Stomach (tissue), 9 donors: ENCODE data around the gene DLG5. TPM values are rescaled to one million over a fixed set of nuclear protein-coding genes. Genes with fewer than 3 reads are reported as not detected.

Experiments
- DNase-seq, 2 donors: peaks; one replicate each; pipeline versions ENCODE4 v3.0.0 to v3.0.0-alpha.2; 2013 to 2019
- H3K27ac ChIP-seq, 5 donors: fragments of 200-600 bp in 4 of 5; sonication (generic) in 4 of 5; one replicate each; pipeline ENCODE4 v1.5.1; 2013 to 2019; ENCODE audit warnings: mild to moderate bottlenecking in 1 of 5, moderate library complexity in 1 of 5
- H3K27me3 ChIP-seq, 3 donors: fragments of 200-600 bp; sonication (generic); one replicate each; pipeline ENCODE4 v1.5.1; 2017 to 2019; ENCODE audit warnings: mixed run types in 1 of 3
- H3K36me3 ChIP-seq, 4 donors: fragments of 200-600 bp; sonication (generic); 1 replicate in 3 of 4; 2 replicates in 1 of 4; pipeline ENCODE4 v1.5.1; 2016 to 2019
- H3K4me1 ChIP-seq, 4 donors: fragments of 200-600 bp; sonication (generic); one replicate each; pipeline ENCODE4 v1.5.1; 2016 to 2019
- H3K4me3 ChIP-seq, 4 donors: fragments of 200-600 bp; sonication (generic) in 3 of 4; one replicate each; pipeline ENCODE4 v1.5.1; 2016 to 2019; ENCODE audit warnings: mild to moderate bottlenecking in 1 of 4
- H3K9me3 ChIP-seq, 4 donors: fragments of 200-600 bp; sonication (generic); one replicate each; pipeline ENCODE4 v1.5.1; 2016 to 2019
- EP300 ChIP-seq: sonication (generic); formaldehyde crosslinking; IDR thresholded peaks from one replicate; pipeline ENCODE4 v1.6.1; 2017; ENCODE audit warnings: antibody characterized with exemption
- POLR2A ChIP-seq, 4 donors: fragments of 450-650 bp; IDR thresholded peaks; one replicate each; pipeline ENCODE4 v1.6.1; 2016; ENCODE audit warnings: antibody characterized with exemption in 4 of 4, control low read depth in 2 of 4, mild to moderate bottlenecking in 1 of 4, moderate library complexity in 1 of 4
- POLR2AphosphoS5 ChIP-seq, 3 donors: sonication (generic); formaldehyde crosslinking; IDR thresholded peaks; one replicate each; pipeline ENCODE4 v1.6.1; 2016; ENCODE audit warnings: antibody characterized with exemption in 3 of 3
- WGBS, 5 donors: extraction: QIAGEN DNeasy Blood & Tissue Kit in 3 of 5; methylation state at CpG; one replicate each; pipeline versions ENCODE4 v1.1.5 to v1.1.7; 2013 to 2018; 5-methylcytosine and 5-hydroxymethylcytosine counted together
- intact Hi-C: fragments of 100-400 bp; cut with DNase I; formaldehyde crosslinking; loops from one replicate; pipeline ENCODE4 v1.15.1; 2023; ENCODE audit warnings: low total_unique reads
- polyA plus RNA-seq, 3 donors: library from polyadenylated mRNA; stranded (reverse); fragments of 200-250 nt; gene quantifications; one replicate each; pipeline ENCODE4 v1.2.3, GENCODE V29; 2013
- total RNA-seq, 5 donors: library from RNA; depleted of rRNA; stranded (reverse); fragments of >200 nt; gene quantifications; one replicate each; pipeline versions ENCODE4 v1.1.0 to v1.2.3, GENCODE V29; 2014 to 2016
- TF ChIP-seq, protein P1 (sequence below), 7 experiments: fragments of 450-650 bp in 4 of 7; fragments of 200-600 bp in 3 of 7; sonication (generic) in 3 of 7; IDR thresholded peaks; one replicate each; pipeline ENCODE4 v1.5.1; 2016 to 2019; ENCODE audit warnings: antibody characterized with exemption in 7 of 7, control low read depth in 2 of 7, mild to moderate bottlenecking in 1 of 7
- donor health status: healthy with polysubstance abuse.
- donor health status: Bipolar disorder and iron deficiency.
- donor health status: healthy.

Gene DLG5
- total and polyA plus RNA-seq, 8 donors, result 9.2 to 134 (median 32.7) TPM

DNA sequence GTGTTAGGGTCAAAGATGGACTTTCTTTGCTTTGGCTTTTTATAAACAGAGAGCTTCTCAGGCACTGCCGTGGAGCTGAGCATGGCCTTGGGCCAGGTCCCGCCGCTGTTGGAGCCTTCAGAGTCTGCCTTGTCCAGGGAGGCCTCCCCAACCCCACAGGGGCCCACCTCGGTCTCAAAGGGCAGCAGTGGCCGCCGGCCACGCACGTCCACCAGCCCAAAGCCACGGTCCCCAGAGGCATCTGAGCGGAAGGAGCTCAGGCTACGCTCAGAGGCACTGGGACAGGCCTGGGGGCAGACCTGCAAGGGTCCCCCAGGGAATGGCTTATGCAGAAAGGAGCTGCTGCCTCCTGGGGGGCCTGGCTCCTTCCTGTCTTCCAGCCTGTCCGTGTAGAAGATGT lies 105.0 kb downstream of the DLG5 start:
- Histone ChIP-seq H3K27me3 (no peaks in the 10 kb centered on the region), H3K4me1 (no peaks in the 10 kb centered on the region), H3K36me3 (peaks cover 58 to 100% (median 98%) of the 10 kb centered on the region in 4 donors), H3K9me3 (no peaks in the 10 kb centered on the region), H3K4me3 (no peak overlapping the region), H3K27ac (no peak overlapping the region)
- TF ChIP-seq POLR2AphosphoS5 (IDR thresholded peaks at IDR 0.05) (no peak), POLR2A (IDR thresholded peaks at IDR 0.05) (no peak), EP300 (no peak)
- TF ChIP-seq, protein P1, sequence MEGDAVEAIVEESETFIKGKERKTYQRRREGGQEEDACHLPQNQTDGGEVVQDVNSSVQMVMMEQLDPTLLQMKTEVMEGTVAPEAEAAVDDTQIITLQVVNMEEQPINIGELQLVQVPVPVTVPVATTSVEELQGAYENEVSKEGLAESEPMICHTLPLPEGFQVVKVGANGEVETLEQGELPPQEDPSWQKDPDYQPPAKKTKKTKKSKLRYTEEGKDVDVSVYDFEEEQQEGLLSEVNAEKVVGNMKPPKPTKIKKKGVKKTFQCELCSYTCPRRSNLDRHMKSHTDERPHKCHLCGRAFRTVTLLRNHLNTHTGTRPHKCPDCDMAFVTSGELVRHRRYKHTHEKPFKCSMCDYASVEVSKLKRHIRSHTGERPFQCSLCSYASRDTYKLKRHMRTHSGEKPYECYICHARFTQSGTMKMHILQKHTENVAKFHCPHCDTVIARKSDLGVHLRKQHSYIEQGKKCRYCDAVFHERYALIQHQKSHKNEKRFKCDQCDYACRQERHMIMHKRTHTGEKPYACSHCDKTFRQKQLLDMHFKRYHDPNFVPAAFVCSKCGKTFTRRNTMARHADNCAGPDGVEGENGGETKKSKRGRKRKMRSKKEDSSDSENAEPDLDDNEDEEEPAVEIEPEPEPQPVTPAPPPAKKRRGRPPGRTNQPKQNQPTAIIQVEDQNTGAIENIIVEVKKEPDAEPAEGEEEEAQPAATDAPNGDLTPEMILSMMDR (IDR thresholded peaks at IDR 0.05), result no peak
- 76 to 85% (median 81%) methylated on average over 8 to 12 of the region's 12 CpGs for WGBS, 5 donors
- intact Hi-C loops, result no loop called here
- DNase-seq, result no peak

DNA sequence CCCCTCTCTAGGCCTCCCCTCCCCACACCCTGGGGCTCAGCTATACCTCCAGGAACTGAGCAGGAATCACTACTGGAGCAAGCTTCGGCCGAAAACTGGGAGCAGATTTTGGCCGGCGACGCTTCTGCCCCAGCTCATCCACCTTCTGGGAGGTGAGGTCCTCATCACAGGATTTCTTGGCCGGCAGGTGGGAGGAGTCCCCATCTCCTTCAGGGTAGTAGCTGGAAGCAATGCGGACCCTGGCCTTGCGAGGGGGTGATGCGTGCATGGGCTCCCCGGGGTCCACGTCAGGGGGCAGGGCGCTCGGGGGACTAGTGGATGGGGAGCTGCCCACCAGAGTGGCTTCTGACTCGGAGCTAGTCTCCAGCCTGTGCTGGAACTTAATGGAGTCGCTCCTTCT lies 105.5 kb downstream of the DLG5 start:
- no peak for DNase-seq
- Histone ChIP-seq H3K27ac (no peak overlapping the region), H3K27me3 (no peaks in the 10 kb centered on the region), H3K4me3 (no peak overlapping the region), H3K36me3 (peaks cover 64 to 100% (median 98%) of the 10 kb centered on the region in 4 donors), H3K4me1 (no peaks in the 10 kb centered on the region), H3K9me3 (no peaks in the 10 kb centered on the region)
- 92 to 98% (median 96%) methylated on average over 8 to 15 of the region's 15 CpGs for WGBS, 5 donors
- TF ChIP-seq POLR2A (IDR thresholded peaks at IDR 0.05), result no peak
- TF ChIP-seq, protein P1 (IDR thresholded peaks at IDR 0.05), result no peak
- TF ChIP-seq POLR2AphosphoS5 (IDR thresholded peaks at IDR 0.05), result no peak
- TF ChIP-seq EP300, result no peak
- intact Hi-C loops, result no loop called here

DNA sequence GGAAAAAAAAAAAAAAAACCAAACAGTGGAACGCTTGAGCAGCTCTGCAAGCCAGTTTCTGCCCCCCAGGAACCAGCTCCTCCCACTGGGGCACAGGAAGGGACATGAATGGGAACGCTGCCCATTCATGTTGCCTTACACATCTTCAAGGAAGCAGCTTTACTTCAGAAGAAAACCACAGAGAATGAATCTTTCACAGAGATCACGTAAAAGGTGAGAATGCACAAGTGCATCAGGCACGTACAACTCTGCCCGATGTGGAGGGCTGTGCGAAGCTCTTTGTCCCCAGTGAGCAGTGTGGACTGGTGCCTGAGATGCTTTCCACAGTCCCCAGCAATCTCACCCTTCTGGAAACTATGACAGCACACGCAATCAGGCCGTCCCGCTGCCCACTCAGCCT lies 106.2 kb downstream of the DLG5 start:
- H3K9me3 ChIP-seq, result no peaks in the 10 kb centered on the region
- no peaks in the 10 kb centered on the region for H3K4me1 ChIP-seq
- H3K36me3 ChIP-seq, result peaks cover 65 to 100% (median 98%) of the 10 kb centered on the region in 4 donors
- H3K27me3 ChIP-seq, result no peaks in the 10 kb centered on the region
- DNase-seq, result no peak
- H3K27ac ChIP-seq, result no peak overlapping the region
- intact Hi-C loops, result no loop called here
- TF ChIP-seq POLR2AphosphoS5 (IDR thresholded peaks at IDR 0.05), result no peak
- TF ChIP-seq, protein P1 (IDR thresholded peaks at IDR 0.05), result no peak
- no peak for TF ChIP-seq POLR2A (IDR thresholded peaks at IDR 0.05)
- TF ChIP-seq EP300, result no peak
- WGBS, 5 donors, result 87 to 92% (median 88%) methylated on average over 8 to 9 of the region's 9 CpGs
- no peak overlapping the region for H3K4me3 ChIP-seq

DNA sequence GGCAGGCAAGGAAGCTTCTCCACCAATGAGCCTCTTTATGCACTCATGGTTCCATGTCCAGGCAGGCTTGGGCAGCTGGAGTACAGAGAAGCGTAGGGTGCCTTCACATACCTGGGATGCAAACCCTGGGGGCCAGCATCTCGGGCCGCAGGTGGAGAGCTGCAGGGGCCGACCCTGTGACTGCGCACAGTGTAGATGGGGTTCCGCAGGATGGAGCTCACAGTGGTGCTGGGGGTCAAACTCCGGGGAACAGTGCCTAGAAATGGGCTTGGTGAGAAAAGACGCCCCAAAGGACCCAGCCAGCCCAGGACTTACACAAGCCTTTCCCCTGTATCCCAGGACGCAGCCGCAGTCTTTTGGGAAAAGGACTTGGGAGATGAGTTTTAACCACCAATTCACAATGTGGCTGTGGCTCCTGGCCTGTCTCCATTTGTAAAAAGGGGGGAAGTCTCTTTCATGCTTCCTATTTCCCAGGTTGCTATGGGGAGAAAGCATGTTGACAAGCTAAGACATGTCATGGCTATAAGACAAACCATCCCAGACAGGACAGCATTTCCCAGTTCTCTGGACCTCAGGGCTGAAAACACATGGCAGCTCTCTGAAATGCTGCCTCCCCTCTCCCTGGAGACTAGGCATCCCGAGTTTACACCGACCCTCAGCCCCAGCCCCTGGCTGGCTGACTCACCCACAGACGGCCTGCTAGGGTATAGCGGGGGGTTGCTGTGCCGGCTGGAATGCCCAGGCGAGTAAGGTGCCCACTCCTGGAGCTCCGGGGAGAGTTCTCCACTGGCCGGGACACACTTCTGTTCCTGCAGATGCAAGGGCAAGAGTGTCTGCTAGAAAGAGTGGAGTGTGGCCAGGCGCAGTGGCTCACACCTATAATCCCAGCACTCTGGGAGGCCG lies 107.1 kb downstream of the DLG5 start:
- H3K4me1 ChIP-seq, result no peaks in the 10 kb centered on the region
- intact Hi-C loops, result no loop called here
- peaks cover 66 to 100% (median 98%) of the 10 kb centered on the region in 4 donors for H3K36me3 ChIP-seq
- DNase-seq, result no peak
- no peaks in the 10 kb centered on the region for H3K9me3 ChIP-seq
- no peak overlapping the region for H3K27ac ChIP-seq
- TF ChIP-seq POLR2AphosphoS5 (IDR thresholded peaks at IDR 0.05), result no peak
- TF ChIP-seq EP300, result no peak
- TF ChIP-seq POLR2A (IDR thresholded peaks at IDR 0.05), result no peak
- TF ChIP-seq, protein P1 (IDR thresholded peaks at IDR 0.05), result no peak
- no peak overlapping the region for H3K4me3 ChIP-seq
- H3K27me3 ChIP-seq, result no peaks in the 10 kb centered on the region
- WGBS, 5 donors, result 90 to 96% (median 94%) methylated on average over 19 to 20 of the region's 20 CpGs
